Renal cortical epithelial cell (primary cell): ENCODE results near the gene SYTL2. TPM values are rescaled to one million over a fixed set of nuclear protein-coding genes. Genes with fewer than 3 reads are reported as not detected.
"Not testable (repeated sequence)": the region's sequence is repeated elsewhere in the genome, so short reads cannot be mapped to it uniquely, and the experiment has no call there.

Experiments
- DNase-seq: peaks from one replicate; pipeline ENCODE4 v3.0.0-alpha.2; 2011; ENCODE audit warnings: low read depth
- total RNA-seq: library from RNA; depleted of rRNA; stranded (reverse); fragments of >200 nt; gene quantifications from 2 replicates; pipeline ENCODE4 v1.2.3, GENCODE V29; 2014

Gene SYTL2, protein sequence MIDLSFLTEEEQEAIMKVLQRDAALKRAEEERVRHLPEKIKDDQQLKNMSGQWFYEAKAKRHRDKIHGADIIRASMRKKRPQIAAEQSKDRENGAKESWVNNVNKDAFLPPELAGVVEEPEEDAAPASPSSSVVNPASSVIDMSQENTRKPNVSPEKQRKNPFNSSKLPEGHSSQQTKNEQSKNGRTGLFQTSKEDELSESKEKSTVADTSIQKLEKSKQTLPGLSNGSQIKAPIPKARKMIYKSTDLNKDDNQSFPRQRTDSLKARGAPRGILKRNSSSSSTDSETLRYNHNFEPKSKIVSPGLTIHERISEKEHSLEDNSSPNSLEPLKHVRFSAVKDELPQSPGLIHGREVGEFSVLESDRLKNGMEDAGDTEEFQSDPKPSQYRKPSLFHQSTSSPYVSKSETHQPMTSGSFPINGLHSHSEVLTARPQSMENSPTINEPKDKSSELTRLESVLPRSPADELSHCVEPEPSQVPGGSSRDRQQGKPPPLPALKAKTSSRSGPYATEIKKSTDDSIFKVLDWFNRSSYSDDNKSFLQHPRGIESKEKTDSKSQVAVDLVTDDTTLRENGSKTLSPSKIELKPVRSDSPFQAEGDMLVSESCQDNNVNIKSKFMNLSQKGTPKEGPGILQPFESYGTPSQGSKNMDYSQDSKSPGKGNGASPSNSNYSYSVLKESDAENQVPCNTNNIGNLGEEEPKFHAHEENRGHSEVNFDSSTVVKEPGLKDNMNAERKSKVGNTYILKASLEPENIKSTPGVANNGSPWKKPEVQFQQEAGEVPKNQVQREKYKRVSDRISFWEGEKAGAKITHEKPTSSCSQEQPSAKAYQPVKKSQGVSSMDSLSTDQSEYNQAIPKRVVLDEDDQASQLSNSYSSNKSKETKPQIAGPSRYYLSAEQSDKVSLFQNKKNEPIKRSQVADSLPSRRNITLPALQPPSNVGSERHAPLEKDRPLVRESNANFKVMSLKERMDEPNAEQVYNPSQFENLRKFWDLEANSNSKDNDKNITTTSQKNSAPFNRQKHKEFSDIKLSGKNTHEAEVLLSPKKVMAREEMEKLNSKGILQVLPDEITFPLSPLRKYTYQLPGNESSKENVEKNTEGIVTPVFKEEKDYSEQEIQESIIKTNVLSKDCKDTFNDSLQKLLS (N-terminal part only)
- 133 and 343 TPM in 2 replicates for total RNA-seq

DNA sequence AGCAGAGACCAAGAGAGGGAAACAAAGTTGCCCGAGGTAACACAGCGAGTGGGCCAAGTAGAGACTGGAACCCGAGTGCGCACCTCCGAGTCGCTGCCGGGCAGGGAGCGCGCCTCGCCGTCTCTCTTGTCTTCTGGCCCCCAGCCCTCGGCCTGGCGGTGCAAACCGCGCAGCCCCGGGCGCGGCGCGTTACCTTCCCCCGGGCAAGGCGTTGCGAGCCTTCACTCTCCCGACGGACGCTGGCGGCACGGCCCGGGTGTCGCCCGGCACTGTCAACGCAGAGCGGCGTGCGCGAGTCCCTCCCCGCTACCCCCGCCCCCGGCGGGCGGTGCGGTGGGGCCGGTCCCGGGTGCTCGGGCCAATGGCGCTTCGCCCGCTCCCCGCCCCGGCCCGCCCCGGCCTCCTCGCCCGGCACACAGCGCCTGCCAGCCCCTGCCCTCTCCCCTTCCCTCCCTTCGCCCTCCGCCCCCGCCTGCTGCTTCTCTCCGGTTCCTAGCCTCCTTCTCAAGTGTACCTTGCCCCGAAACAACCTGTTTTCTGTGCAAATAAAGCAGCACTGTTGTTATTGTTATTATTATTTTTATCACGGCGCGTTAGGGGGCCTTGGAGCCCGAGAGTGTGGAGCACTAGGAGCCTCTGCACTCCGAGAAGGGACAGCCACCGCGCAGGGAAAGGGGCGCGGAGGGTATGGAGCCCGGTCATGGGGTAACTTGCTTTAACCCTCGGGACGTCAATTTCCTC is at the start of gene SYTL2:
Gene SYTL2 (minus strand): TSS at position 271 of the 741 bp plus-strand sequence. CDS start 53,416 bp downstream, outside the sequence.
- DNase-seq = no peak

DNA sequence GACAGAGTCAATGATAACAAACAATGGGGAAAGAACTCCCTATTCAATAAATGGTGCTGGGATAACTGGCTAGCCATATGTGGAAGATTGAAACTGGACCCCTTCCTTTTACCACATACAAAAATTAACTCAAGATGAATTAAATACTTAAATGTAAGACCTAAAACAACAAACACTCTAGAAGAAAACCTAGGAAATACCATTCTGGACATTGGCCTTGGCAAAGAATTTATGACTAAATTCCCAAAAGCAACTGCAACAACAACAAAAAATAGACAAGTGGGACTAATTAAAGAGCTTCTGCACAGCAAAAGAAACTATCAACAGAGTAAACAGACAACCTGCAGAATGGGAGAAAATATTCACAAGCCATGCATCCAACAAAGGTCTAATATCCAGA is 48.6 kb upstream of the SYTL2 start:
- DNase-seq = not testable (repeated sequence)

DNA sequence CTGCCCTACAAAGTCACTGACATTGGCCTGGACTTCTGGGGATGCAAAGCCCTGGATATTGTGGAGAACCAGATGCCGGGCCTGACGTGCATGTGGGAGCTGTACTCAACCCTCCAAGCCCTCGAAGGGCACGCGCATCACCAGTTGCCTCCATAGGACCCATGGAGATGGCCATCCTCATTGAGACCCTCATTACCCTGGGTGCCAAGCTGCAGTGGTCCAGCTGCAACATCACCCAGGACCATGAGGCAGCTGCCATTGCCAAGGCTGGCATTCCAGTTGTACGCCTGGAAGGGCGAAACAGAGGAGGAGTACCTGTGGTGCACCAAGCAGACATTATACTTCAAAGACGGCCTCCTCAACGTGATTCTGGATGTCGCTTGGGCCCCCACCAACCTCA is 46.2 kb upstream of the SYTL2 start:
- DNase-seq = no peak

DNA sequence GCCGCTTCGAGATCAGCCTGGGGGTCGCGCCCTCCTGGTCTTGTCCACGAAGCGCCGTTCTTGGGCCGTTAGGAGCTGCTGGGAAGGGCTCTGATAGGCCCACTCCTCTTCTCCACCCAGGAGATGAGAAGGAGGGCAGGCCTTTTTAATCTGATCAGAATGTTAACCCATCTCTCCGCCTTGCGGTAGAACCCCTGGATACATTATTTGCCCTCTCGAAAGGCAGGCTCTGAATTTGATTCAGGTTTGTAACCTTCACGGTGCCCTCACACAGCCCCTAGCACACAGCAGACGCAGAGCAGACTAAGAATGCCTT is 44.4 kb upstream of the SYTL2 start, which contains the start of gene CCDC83:
Gene CCDC83 (plus strand): TSS at position 43 of the 316 bp plus-strand sequence. CDS start 9,741 bp downstream, outside the sequence.
- no peak for DNase-seq

DNA sequence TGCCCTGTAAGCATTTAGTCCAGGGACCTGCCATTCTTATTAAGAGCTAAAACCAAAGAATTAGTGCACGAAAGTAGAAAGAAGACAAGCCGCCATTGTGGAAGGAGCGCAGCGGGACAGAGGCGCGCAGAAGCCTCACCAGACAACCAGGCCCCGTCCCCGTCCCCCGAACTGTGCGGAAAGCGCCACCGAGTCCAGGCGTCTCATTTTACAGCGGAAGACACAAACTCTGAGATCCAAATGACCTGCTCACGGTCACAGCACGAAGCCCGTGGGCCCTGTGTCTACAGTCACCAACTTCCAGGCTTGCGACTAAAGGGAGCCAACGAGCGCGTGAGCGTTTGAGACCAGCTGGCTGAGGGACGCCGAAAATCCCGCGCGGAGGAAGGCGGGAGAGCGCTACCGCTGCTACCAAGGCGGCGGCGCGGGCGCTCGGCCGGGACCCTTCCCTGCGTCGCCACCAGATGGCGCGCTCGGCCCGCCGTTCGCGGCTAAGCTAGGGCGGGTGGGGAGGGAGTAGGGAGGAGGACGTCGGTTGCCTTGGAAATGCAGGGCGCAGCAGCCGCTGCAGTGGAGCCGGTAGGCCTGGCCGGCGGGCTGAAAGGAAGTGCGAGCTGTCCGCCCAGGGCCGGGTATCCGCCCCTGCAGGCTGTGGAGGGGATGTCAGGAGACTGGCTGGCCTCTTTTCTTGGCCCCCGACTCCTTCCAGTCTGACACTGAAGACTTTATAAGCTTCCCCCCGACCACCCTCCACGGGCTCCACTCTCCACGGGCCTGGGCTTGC is 43.8 kb upstream of the SYTL2 start:
- peak; percentile 76 for DNase-seq

DNA sequence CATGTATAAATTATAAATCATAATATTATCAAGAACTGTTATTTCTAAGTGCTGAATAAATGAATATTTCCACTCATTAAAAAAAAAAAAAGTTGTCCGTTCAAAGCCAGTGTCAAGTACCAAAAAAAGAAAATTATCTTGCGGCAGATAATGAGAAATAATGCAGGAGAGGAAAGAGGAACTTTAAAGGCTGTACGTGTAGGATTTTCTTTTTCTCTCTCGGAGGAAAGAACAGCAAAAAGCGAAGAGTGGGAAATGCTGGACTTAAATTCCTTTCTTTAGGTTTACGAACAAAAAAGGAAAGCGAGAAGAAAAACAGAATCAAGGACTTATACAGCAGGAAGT is 43.2 kb upstream of the SYTL2 start:
- DNase-seq = peak; percentile 21

DNA sequence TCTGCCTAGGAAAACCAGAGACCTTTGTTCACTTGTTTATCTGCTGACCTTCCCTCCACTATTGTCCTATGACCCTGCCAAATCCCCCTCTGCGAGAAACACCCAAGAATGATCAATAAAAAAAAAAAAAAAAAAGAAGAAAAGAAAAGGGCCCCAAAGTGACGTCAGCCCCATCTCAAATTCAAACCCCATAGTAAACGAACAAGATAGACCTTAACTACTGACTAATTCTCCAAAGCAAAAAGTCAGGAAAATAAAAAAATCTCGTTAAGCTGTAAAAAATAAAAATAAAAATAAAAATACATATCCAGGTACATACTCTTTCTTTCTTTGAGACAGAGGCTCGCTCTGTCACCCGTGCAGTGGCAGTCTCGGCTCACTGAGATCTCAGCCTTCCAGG is 42.6 kb upstream of the SYTL2 start:
- DNase-seq = not testable (repeated sequence)

DNA sequence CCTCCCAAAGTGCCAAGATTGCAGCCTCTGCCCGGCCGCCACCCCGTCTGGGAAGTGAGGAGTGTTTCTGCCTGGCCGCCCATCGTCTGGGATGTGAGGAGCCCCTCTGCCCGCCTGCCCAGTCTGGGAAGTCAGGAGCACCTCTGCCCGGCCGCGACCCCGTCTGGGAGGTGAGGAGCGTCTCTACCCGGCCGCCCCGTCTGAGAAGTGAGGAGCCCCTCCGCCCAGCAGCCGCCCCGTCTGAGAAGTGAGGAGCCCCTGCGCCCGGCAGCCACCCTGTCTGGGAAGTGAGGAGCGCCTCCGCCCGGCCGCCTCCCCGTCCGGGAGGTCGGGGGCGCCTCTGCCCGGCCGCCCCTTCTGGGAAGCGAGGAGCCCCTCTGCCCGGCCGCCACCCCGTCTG is 41.8 kb upstream of the SYTL2 start:
- DNase-seq = not testable (repeated sequence)

DNA sequence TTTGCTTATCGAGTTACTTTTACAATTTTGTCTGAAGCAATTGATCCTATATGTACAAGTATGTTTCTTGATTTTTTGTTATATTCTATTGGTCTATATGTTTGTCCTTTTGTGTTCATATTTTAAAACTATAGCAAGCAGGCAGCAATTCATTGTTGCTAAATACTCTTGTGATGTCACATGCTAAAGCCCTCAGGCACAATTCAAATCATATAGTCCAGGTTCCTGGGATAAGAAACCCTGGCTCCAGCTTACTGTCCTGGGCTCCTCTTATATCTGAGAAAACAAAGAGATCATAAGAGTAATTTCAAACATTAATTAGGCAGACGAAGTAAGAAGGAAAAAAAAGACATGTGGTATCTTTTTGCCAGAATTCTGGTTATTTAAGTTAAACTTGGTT is 37.6 kb upstream of the SYTL2 start:
- no peak for DNase-seq

DNA sequence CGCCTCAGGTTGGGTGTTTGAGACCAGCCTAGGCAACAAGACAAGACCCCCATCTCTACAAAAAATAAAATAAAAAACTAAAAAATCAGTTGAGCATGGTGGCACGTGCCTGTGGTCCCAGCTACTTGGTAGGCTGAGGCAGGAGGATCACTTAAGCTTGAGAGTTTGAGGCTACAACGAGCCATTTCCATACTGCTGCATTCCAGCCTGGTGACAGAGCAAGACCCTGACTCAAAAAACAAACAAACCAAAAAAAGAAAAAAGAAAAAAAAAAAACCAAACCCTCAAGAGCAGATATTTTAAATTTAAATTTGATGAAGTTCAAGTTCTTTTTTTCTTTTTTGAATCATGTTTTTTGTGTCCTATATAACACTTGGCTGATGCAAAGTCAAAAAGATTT is 37.1 kb upstream of the SYTL2 start:
- DNase-seq = no peak

DNA sequence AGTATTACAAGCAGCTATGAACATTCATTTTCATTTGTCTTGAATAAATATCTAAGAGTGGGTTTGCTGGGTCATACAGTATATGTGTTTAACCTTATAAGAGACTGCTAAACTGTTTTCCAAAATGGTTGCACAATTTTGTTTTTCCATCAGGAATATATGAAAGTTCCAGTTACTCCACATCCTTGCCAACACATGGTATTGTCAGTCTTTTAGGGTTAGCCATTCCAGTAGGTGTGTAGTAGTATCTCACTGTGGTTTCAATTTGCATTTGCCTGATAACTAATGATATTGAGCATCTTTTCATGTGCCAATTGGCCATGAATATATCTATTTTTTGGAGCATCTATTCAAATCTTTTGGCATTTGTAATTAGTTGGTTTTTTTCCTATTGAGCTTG is 36.5 kb upstream of the SYTL2 start:
- DNase-seq = no peak

DNA sequence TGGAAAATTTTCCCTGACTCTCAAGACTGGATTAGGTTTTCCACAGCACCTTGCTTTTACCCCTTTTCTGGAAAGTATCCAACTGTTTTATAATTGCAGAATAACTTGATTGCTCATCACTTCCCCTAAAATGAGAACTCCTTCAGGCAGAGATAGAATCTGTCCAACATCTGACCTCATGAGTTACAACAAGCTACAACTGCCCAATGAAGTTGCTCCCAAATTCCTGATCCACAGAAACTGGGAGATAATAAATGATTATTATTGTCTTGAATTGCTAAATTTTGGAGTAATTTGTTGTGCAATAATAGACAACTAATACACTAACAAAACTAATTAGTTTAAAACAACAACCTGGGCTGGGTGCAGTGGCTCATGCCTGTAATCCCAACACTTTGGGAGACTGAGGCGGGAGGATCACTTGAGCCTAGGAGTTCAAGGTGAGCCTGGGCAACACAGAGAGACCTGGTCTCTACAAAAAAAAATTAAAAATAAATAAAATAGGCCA is 34.2 kb upstream of the SYTL2 start:
- DNase-seq = peak; percentile 44

DNA sequence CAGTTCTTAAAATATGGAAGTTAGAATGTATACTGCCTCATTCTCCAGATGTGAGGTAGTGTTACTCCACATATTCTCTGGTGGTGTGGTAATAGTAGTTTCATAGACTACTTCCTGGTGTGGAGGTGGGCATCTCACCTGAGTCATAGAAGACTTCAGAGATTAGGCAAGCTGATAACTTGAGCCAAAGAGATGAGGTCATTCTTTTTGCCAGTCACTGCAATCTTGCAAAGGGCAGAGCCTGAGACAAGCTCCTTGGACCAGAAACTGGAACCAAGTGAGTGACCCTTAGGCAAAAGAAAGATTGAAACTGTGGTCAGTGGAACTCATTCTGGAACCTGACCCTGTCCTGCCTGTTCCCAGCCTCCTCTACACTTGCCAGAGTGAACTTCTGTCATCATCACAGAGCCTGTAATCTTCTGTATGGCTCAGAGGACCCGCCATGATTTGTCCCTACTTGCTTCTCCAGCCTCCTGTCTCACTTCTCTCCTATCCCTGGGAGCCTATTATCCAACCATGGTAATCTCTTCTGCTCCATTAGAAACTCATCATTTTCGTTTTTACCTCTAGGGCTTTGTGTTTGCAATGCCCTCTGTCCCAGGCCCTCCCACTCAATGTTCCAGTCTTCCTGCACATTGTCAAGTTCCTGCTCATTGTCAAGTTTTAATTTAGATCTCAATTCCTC is 33.6 kb upstream of the SYTL2 start:
- peak; percentile 98 for DNase-seq

DNA sequence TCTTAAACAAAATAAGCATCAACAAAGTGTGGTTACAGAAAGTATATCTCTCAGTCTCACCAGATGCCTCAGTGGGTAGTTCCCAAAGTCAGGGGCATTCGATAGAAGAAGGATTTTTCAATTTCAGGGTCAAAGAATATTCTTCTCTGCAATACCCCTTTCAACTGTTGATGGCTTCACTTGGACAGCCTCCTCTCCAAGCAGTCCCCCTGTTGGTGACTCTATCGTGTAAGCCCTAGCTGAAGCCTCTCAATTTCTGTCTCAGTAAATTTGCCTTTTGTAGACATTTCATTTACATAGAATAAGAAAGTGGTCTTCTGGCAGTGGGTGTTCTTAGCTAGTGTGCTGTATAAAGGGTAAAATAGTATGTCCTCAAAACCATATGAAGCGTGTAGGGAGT is 33.0 kb upstream of the SYTL2 start:
- no peak for DNase-seq

DNA sequence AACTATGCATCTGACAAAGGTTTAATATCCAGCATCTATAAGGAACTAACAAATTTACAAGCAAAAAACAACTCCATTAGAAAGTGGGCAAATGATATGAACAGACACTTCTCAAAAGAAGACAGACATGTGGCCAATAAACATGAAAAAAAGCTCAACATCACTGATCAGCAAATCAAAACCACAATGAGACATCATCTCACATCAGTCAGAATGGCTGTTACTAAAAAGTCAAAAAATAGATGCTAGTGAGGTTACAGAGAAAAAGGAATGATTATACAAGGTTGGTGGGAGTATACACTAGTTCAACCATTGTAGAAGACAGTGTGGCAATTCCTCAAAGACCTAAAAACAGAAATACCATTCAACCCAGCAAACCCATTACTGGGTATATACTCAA is 30.0 kb upstream of the SYTL2 start:
- not testable (repeated sequence) for DNase-seq

DNA sequence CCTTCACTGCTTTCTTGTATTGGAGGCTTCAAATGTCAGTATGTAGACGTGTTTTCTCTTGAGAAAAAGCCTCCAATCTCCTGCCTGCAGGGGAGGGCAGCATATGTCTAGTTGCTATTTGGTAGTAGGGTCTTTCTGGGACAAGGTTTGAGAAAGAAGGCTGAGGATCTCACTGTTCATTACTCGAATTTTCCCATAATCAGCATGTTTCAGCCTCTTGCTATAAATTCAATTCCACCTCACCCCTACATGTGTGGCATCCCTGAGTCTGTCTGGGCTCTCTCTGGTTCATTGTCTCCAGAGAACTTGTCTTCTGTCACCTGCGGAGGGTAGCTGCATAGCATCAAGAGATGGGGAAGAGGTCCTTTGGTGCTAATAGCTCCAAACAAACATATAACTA is 24.8 kb upstream of the SYTL2 start:
- no peak for DNase-seq

DNA sequence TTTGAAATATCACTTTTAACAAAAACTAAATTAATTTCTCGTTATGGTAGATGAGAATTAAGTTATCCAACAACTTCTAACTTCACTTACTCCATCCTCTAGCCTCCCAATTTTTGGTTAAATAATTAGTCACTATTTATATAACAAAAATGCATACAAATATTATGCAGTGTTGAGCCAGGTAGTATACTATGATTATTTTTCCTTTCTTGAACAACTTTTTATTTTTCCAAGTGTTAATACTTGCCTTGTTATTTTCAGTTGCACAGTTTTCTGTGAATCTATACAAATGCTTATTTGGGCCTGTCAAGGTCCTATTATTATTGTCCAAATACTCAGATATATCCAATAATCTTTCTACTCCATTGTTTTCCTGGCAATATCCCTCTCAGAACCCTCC is 24.3 kb upstream of the SYTL2 start:
- DNase-seq = no peak

DNA sequence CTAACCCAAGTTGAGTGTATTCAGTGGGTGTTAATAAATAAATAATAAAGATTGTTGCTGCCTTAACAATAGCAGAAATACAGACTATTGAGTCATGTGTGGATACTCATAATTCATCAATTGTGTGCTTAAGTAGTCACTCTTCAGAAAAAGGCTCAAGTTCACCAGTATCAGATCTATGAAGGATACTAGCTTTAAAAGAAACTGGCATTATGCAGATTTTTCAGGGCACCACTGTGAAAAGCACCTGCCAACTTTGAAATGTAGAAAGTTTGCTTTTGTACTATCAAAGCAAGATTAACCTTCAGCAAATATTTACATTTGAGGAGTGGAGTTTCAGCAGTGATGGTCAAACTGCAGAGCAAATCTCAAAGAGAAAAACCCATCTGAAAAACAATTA is 20.1 kb upstream of the SYTL2 start:
- no peak for DNase-seq

DNA sequence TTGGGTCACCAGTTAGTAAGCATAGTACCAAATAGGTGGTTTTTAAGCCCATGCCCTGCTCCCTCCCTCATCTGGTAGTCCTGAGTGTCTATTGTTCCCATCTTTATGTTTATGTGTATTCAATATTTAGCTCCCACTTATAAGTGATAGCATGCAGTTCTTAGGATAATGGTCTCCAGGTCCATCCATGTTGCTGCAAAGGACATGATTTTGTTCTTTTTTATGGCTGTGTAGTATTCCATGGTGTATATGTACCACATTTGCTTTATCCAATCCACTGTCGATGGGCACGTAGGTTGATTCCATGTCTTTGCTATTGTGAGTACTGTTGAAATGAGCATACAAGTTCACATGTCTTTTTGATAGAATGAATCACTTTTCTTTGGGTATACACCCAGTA is 18.2 kb upstream of the SYTL2 start:
- DNase-seq = no peak

DNA sequence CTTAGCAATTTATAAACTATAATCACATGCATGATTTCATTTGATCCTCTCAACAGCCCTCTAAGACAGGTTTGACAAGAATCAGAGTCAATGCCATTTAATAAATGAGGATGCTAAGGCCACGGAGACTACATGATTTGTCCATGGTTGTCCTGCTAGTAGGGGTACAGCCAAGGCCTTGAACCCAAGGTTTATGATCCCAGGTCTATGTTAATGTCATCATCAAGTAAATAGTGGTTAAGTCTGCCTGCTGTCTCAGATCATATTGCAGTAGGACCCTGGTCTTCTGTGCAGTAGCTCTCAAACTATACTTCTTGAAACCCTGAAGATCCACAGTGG is 17.7 kb upstream of the SYTL2 start:
- DNase-seq = no peak
